Sigmoid colon (tissue), 7 donors: ENCODE results near the gene PFKP. TPM values are rescaled to one million over a fixed set of nuclear protein-coding genes. Genes with fewer than 3 reads are reported as not detected.

Experiments
- DNase-seq: peaks from one replicate; pipeline ENCODE4 v3.0.0-alpha.2; 2019
- H3K27ac ChIP-seq, 4 donors: fragments of 200-600 bp; sonication (generic); one replicate each; pipeline ENCODE4 v1.5.1; 2016 to 2019; ENCODE audit warnings: mild to moderate bottlenecking in 1 of 4
- H3K27me3 ChIP-seq, 3 donors: fragments of 200-600 bp; sonication (generic); one replicate each; pipeline ENCODE4 v1.5.1; 2019; ENCODE audit warnings: mild to moderate bottlenecking in 1 of 3
- H3K36me3 ChIP-seq, 4 donors: fragments of 200-600 bp; sonication (generic); one replicate each; pipeline ENCODE4 v1.5.1; 2016 to 2019
- H3K4me1 ChIP-seq, 4 donors: fragments of 200-600 bp; sonication (generic); one replicate each; pipeline ENCODE4 v1.5.1; 2017 to 2019
- H3K4me3 ChIP-seq, 4 donors: fragments of 200-600 bp; sonication (generic); one replicate each; pipeline ENCODE4 v1.5.1; 2017 to 2019; ENCODE audit warnings: mild to moderate bottlenecking in 2 of 4, moderate library complexity in 1 of 4
- H3K9me3 ChIP-seq, 4 donors: fragments of 200-600 bp in 3 of 4; sonication (generic) in 3 of 4; one replicate each; pipeline versions ENCODE4 v1.5.1 to v1.6.1; 2013 to 2019
- CTCF ChIP-seq, 4 experiments: fragments of 450-650 bp in 3 of 4; fragments of 200-600 bp in 1 of 4; IDR thresholded peaks; one replicate each; pipeline ENCODE4 v1.5.1; 2016 to 2019; ENCODE audit warnings: antibody characterized with exemption in 4 of 4, mild to moderate bottlenecking in 3 of 4, moderate library complexity in 2 of 4
- EP300 ChIP-seq, 4 donors: sonication (generic); formaldehyde crosslinking; IDR thresholded peaks; one replicate each; pipeline ENCODE4 v1.6.1; 2017; ENCODE audit warnings: antibody characterized with exemption in 4 of 4
- POLR2A ChIP-seq, 2 donors: fragments of 450-650 bp; IDR thresholded peaks; one replicate each; pipeline ENCODE4 v1.6.1; 2016; ENCODE audit warnings: antibody characterized with exemption in 2 of 2, mild to moderate bottlenecking in 2 of 2, moderate library complexity in 2 of 2
- POLR2AphosphoS5 ChIP-seq, 4 donors: sonication (generic); formaldehyde crosslinking; IDR thresholded peaks; one replicate each; pipeline ENCODE4 v1.6.1; 2017; ENCODE audit warnings: antibody characterized with exemption in 4 of 4
- WGBS, 2 donors: extraction: QIAGEN DNeasy Blood & Tissue Kit; methylation state at CpG; one replicate each; pipeline ENCODE4 v1.1.7; 2013; 5-methylcytosine and 5-hydroxymethylcytosine counted together
- intact Hi-C: fragments of 100-400 bp; cut with DNase I; formaldehyde crosslinking; loops from one replicate; pipeline ENCODE4 v1.15.1; 2023
- polyA plus RNA-seq, 3 donors: library from polyadenylated mRNA; stranded (reverse); fragments of 200-250 nt; gene quantifications; one replicate each; pipeline ENCODE4 v1.2.3, GENCODE V29; 2013
- total RNA-seq, 4 donors: library from RNA; depleted of rRNA; stranded (reverse); fragments of >200 nt; gene quantifications; one replicate each; pipeline ENCODE4 v1.1.0, GENCODE V29; 2016
- donor health status: healthy with polysubstance abuse.
- donor health status: Bipolar disorder and iron deficiency.
- donor health status: healthy.

Gene PFKP
- total and polyA plus RNA-seq, 7 donors = 26.4 to 105 (median 46.0) TPM

GRCh38 chr10:3185386-3185785, 118.0 kb downstream of the PFKP start:
- intact Hi-C loops = no loop called here
- WGBS, 2 donors = 82 to 91% methylated on average over 6 of the region's 6 CpGs
- Histone ChIP-seq H3K4me1 (no peaks in the 10 kb centered on the region), H3K27me3 (no peaks in the 10 kb centered on the region), H3K4me3 (no peak overlapping the region), H3K9me3 (no peaks in the 10 kb centered on the region), H3K27ac (no peak overlapping the region), H3K36me3 (no peaks in the 10 kb centered on the region)
- no peak for TF ChIP-seq CTCF (IDR thresholded peaks at IDR 0.05)
- no peak for TF ChIP-seq POLR2AphosphoS5 (IDR thresholded peaks at IDR 0.05)
- TF ChIP-seq EP300 (IDR thresholded peaks at IDR 0.05) = no peak
- no peak for TF ChIP-seq POLR2A (IDR thresholded peaks at IDR 0.05)
- no peak for DNase-seq

- Histone ChIP-seq H3K27me3 (no peaks in the 10 kb centered on the region), H3K4me1 (no peaks in the 10 kb centered on the region), H3K9me3 (no peaks in the 10 kb centered on the region), H3K27ac (no peak overlapping the region), H3K4me3 (no peak overlapping the region), H3K36me3 (no peaks in the 10 kb centered on the region)
- WGBS, 2 donors = 81 to 84% methylated on average over 6 of the region's 6 CpGs
- no peak for DNase-seq
- intact Hi-C loops = no loop called here
- TF ChIP-seq POLR2A (IDR thresholded peaks at IDR 0.05) (no peak), CTCF (IDR thresholded peaks at IDR 0.05) (no peak), EP300 (IDR thresholded peaks at IDR 0.05) (no peak), POLR2AphosphoS5 (IDR thresholded peaks at IDR 0.05) (no peak)
These were observed 119.0 kb downstream of the PFKP start for GRCh38 chr10:3186368-3186767.

Other genes starting within 250 kb of the PFKP start
- gene PITRM1, start 105.2 kb downstream of the PFKP start, total RNA-seq = 10 to 100 TPM; 48.5 to 70.3 (median 57.3) TPM
- 10 to 100 TPM; 16.6 to 40.6 (median 23.4) TPM for gene PITRM1, start 105.2 kb downstream of the PFKP start, polyA plus RNA-seq